H1 (cell line): ENCODE data around the gene IL17RE. TPM values are rescaled to one million over a fixed set of nuclear protein-coding genes. Genes with fewer than 3 reads are reported as not detected.

Source experiments
- SP2 ChIP-seq: IDR thresholded peaks from 2 replicates; pipeline ENCODE4 v1.6.1; 2012; ENCODE audit warnings: mild to moderate bottlenecking, low read length, inconsistent platforms
- polyA plus RNA-seq, 7 experiments: library from polyadenylated mRNA; depleted of rRNA in 3 of 7; stranded (reverse) in 5 of 7; unstranded in 2 of 7; fragments of >200 nt in 5 of 7; fragments of 200-250 nt in 2 of 7; gene quantifications; 1 replicate in 5 of 7; 2 replicates in 1 of 7; 4 replicates in 1 of 7; pipeline versions ENCODE4 v1.2.1 to v1.2.3, GENCODE V29; 2011 to 2013; ENCODE audit warnings: missing spikeins in 2 of 7, mixed read lengths in 2 of 7
- total RNA-seq: library from RNA; stranded (reverse); fragmentation: NEBNext Ultra II Directional; extraction: Animal tissue kit (Norgen Biotek cat#: 25700); gene quantifications from 2 replicates; pipeline ENCODE4 v1.2.1, GENCODE V29; 2021

Gene IL17RE
- total and polyA plus RNA-seq, 2 of the 8 experiments (the other 6 are each of a cell fraction or from before 2014, with no cell fraction given), result 3.4 to 4.9 TPM

- TF ChIP-seq SP2, result no peak
- TF ChIP-seq, all 59 proteins: peak for 14
Observed at GRCh38 chr3:9947025-9947995, 44.7 kb downstream of the IL17RE start (continued).
